SK-N-MC (cell line): ENCODE measurements around the gene STK32A.

ENCODE experiments used
- EZH2 ChIP-seq: fragments of 200-600 bp; sonication (generic); IDR thresholded peaks from one replicate; pipeline ENCODE4 v1.6.1; 2017; ENCODE audit warnings: antibody characterized with exemption
- POLR2AphosphoS5 ChIP-seq: IDR thresholded peaks from 2 replicates; pipeline ENCODE4 v1.6.1; 2012; ENCODE audit warnings: mild to moderate bottlenecking, low read depth, low read length, borderline replicate concordance

- TF ChIP-seq POLR2AphosphoS5, result no peak
- TF ChIP-seq EZH2, result no peak
Observed at GRCh38 chr5:147348046-147348445, 113.2 kb downstream of the STK32A start.
